Testis (tissue), 2 donors: ENCODE measurements around the gene DNAJB6.

Source experiments
- CTCF ChIP-seq, 3 experiments: fragments of 450-650 bp in 2 of 3; fragments of 200-600 bp in 1 of 3; sonication (generic) in 1 of 3; IDR thresholded peaks; one replicate each; pipeline ENCODE4 v1.5.1; 2016 to 2019; ENCODE audit warnings: antibody characterized with exemption in 3 of 3, mild to moderate bottlenecking in 2 of 3, moderate library complexity in 1 of 3
- POLR2A ChIP-seq: fragments of 450-650 bp; IDR thresholded peaks from one replicate; pipeline ENCODE4 v1.6.1; 2017; ENCODE audit warnings: antibody characterized with exemption, mild to moderate bottlenecking, moderate library complexity

GRCh38 chr7:157391036-157391710 lies 54.4 kb downstream of the DNAJB6 start:
- TF ChIP-seq CTCF (IDR thresholded peaks at IDR 0.05) (no peak), POLR2A (no peak)
